T-helper 1 cell (primary cell): ENCODE measurements around the gene ARHGAP32.
"Not testable (repeated sequence)": the region's sequence is repeated elsewhere in the genome, so short reads cannot be mapped to it uniquely, and the experiment has no call there.

ENCODE experiments used
- DNase-seq, 5 donors: peaks; one replicate each; pipeline ENCODE4 v3.0.0-alpha.2; 2012 to 2020

ARHGAP32 gene

GRCh38 chr11:129195682-129196081 lies 3.6 kb upstream of the ARHGAP32 start:
- DNase-seq = no peak

GRCh38 chr11:129191649-129192048 lies 476 bp downstream of the ARHGAP32 start:
- no peak for DNase-seq

GRCh38 chr11:129190087-129190486 lies 2.0 kb downstream of the ARHGAP32 start:
- no peak for DNase-seq

- DNase-seq = no peak
These were observed 2.5 kb downstream of the ARHGAP32 start for GRCh38 chr11:129189646-129190045.

GRCh38 chr11:129185082-129185481 lies 7.0 kb downstream of the ARHGAP32 start:
- DNase-seq = not testable (repeated sequence)

GRCh38 chr11:129184581-129184980 lies 7.5 kb downstream of the ARHGAP32 start:
- DNase-seq = no peak

GRCh38 chr11:129167315-129167714 lies 24.8 kb downstream of the ARHGAP32 start:
- no peak for DNase-seq

- DNase-seq = no peak
These were observed 28.4 kb downstream of the ARHGAP32 start for GRCh38 chr11:129163714-129164164.

GRCh38 chr11:129157080-129157479 lies 35.0 kb downstream of the ARHGAP32 start:
- DNase-seq = not testable (repeated sequence)

GRCh38 chr11:129155745-129156144 lies 36.4 kb downstream of the ARHGAP32 start:
- DNase-seq = no peak

- no peak for DNase-seq
These were observed 43.6 kb downstream of the ARHGAP32 start for GRCh38 chr11:129148487-129148886.

GRCh38 chr11:129146191-129146590 lies 45.9 kb downstream of the ARHGAP32 start:
- DNase-seq = no peak

- DNase-seq = no peak
These were observed 46.8 kb downstream of the ARHGAP32 start for GRCh38 chr11:129145276-129145675.

GRCh38 chr11:129144256-129144655 lies 47.9 kb downstream of the ARHGAP32 start:
- no peak for DNase-seq

GRCh38 chr11:129143335-129143734 lies 48.8 kb downstream of the ARHGAP32 start:
- DNase-seq = no peak

- DNase-seq = no peak
These were observed 50.2 kb downstream of the ARHGAP32 start for GRCh38 chr11:129141748-129142523.

GRCh38 chr11:129131316-129131715 lies 60.8 kb downstream of the ARHGAP32 start:
- DNase-seq = no peak

- not testable (repeated sequence) for DNase-seq
These were observed 63.1 kb downstream of the ARHGAP32 start for GRCh38 chr11:129128881-129129620.

- no peak for DNase-seq
These were observed 73.1 kb downstream of the ARHGAP32 start for GRCh38 chr11:129119036-129119435.

- DNase-seq = peak in 3 of 5 donors; percentile 5 to 45 (median 37)
These were observed 74.4 kb downstream of the ARHGAP32 start for GRCh38 chr11:129117595-129118350.

- no peak for DNase-seq
These were observed 76.2 kb downstream of the ARHGAP32 start for GRCh38 chr11:129115652-129116586.

GRCh38 chr11:129109701-129110100 lies 82.4 kb downstream of the ARHGAP32 start:
- DNase-seq = no peak
